ENCODE measurements around the gene TDRD9. TPM values are rescaled to one million over a fixed set of nuclear protein-coding genes. Genes with fewer than 3 reads are reported as not detected.
A peak's percentile ranks its signal among the peaks of the same experiment; 100 is the strongest.

The TDRD9 gene
- polyA plus RNA-seq, 4 donors = 0.27 to 0.89 (median 0.45) TPM

- H3K27me3 ChIP-seq (ENCODE audit: control insufficient read depth in 3 of 3, insufficient read depth in 3 of 3, low read length in 3 of 3) = no peaks in the 10 kb centered on the region
- no peak for FAIRE-seq
- H3K4me1 ChIP-seq (ENCODE audit: control insufficient read depth in 3 of 3, insufficient read depth in 2 of 3, low read depth in 1 of 3, low read length in 2 of 3) = peaks cover 2 to 15% (median 6%) of the 10 kb centered on the region in 3 donors
- no peaks in the 10 kb centered on the region for H3K36me3 ChIP-seq (ENCODE audit: control insufficient read depth in 3 of 3, insufficient read depth in 2 of 3, low read depth in 1 of 3, low read length in 3 of 3)
- H3K9me3 ChIP-seq (ENCODE audit: control insufficient read depth in 2 of 2, insufficient read depth in 1 of 2, low read depth in 1 of 2, low read length in 1 of 2) = peaks cover 0 to 3% of the 10 kb centered on the region in 2 donors
- no peak overlapping the region for H3K4me3 ChIP-seq (ENCODE audit: low read depth in 1 of 3, low read length in 3 of 3)
- no peak for DNase-seq
- WGBS, 3 donors = 75 to 81% (median 77%) methylated on average over 23 of the region's 23 CpGs
- H3K27ac ChIP-seq (ENCODE audit: low read depth in 1 of 3, low read length in 2 of 3) = no peak overlapping the region
Observed at GRCh38 chr14:104091927-104092771, 163.9 kb downstream of the TDRD9 start.

- 52 to 77% (median 60%) methylated on average over 11 of the region's 11 CpGs for WGBS, 3 donors
- H3K27ac ChIP-seq (ENCODE audit: low read depth in 1 of 3, low read length in 2 of 3) = no peak overlapping the region
- peaks cover 0 to 3% of the 10 kb centered on the region in 2 donors for H3K9me3 ChIP-seq (ENCODE audit: control insufficient read depth in 2 of 2, insufficient read depth in 1 of 2, low read depth in 1 of 2, low read length in 1 of 2)
- no peak for FAIRE-seq
- H3K36me3 ChIP-seq (ENCODE audit: control insufficient read depth in 3 of 3, insufficient read depth in 2 of 3, low read depth in 1 of 3, low read length in 3 of 3) = no peaks in the 10 kb centered on the region
- DNase-seq = no peak
- peaks cover 0 to 7% (median 2%) of the 10 kb centered on the region in 3 donors for H3K4me1 ChIP-seq (ENCODE audit: control insufficient read depth in 3 of 3, insufficient read depth in 2 of 3, low read depth in 1 of 3, low read length in 2 of 3)
- no peak overlapping the region for H3K4me3 ChIP-seq (ENCODE audit: low read depth in 1 of 3, low read length in 3 of 3)
- H3K27me3 ChIP-seq (ENCODE audit: control insufficient read depth in 3 of 3, insufficient read depth in 3 of 3, low read length in 3 of 3) = no peaks in the 10 kb centered on the region
Observed at GRCh38 chr14:104092931-104093365, 164.7 kb downstream of the TDRD9 start.

GRCh38 chr14:104093366-104094055, 165.3 kb downstream of the TDRD9 start:
- Histone ChIP-seq H3K27ac (ENCODE audit: low read depth in 1 of 3, low read length in 2 of 3) (no peak overlapping the region), H3K36me3 (ENCODE audit: control insufficient read depth in 3 of 3, insufficient read depth in 2 of 3, low read depth in 1 of 3, low read length in 3 of 3) (no peaks in the 10 kb centered on the region), H3K4me1 (ENCODE audit: control insufficient read depth in 3 of 3, insufficient read depth in 2 of 3, low read depth in 1 of 3, low read length in 2 of 3) (peaks cover 0 to 2% (median 0%) of the 10 kb centered on the region in 3 donors), H3K9me3 (ENCODE audit: control insufficient read depth in 2 of 2, insufficient read depth in 1 of 2, low read depth in 1 of 2, low read length in 1 of 2) (peaks cover 0 to 3% of the 10 kb centered on the region in 2 donors), H3K4me3 (ENCODE audit: low read depth in 1 of 3, low read length in 3 of 3) (no peak overlapping the region), H3K27me3 (ENCODE audit: control insufficient read depth in 3 of 3, insufficient read depth in 3 of 3, low read length in 3 of 3) (no peaks in the 10 kb centered on the region)
- FAIRE-seq (no peak), DNase-seq (no peak)
- WGBS, 3 donors = 46 to 69% (median 56%) methylated on average over 15 to 18 of the region's 18 CpGs

- Histone ChIP-seq H3K27me3 (ENCODE audit: control insufficient read depth in 3 of 3, insufficient read depth in 3 of 3, low read length in 3 of 3) (no peaks in the 10 kb centered on the region), H3K4me3 (ENCODE audit: low read depth in 1 of 3, low read length in 3 of 3) (no peak overlapping the region), H3K27ac (ENCODE audit: low read depth in 1 of 3, low read length in 2 of 3) (no peak overlapping the region), H3K9me3 (ENCODE audit: control insufficient read depth in 2 of 2, insufficient read depth in 1 of 2, low read depth in 1 of 2, low read length in 1 of 2) (peaks cover 0 to 3% of the 10 kb centered on the region in 2 donors), H3K36me3 (ENCODE audit: control insufficient read depth in 3 of 3, insufficient read depth in 2 of 3, low read depth in 1 of 3, low read length in 3 of 3) (no peaks in the 10 kb centered on the region), H3K4me1 (ENCODE audit: control insufficient read depth in 3 of 3, insufficient read depth in 2 of 3, low read depth in 1 of 3, low read length in 2 of 3) (peaks cover 0 to 2% (median 0%) of the 10 kb centered on the region in 3 donors)
- FAIRE-seq = no peak
- no peak for DNase-seq
- WGBS, 3 donors = 37 to 50% (median 43%) methylated on average over 18 to 20 of the region's 20 CpGs
Observed at GRCh38 chr14:104094056-104094708, 165.9 kb downstream of the TDRD9 start.

GRCh38 chr14:104094709-104095425, 166.6 kb downstream of the TDRD9 start:
- no peaks in the 10 kb centered on the region for H3K27me3 ChIP-seq (ENCODE audit: control insufficient read depth in 3 of 3, insufficient read depth in 3 of 3, low read length in 3 of 3)
- no peak for FAIRE-seq
- 47 to 48% (median 48%) methylated on average over 32 to 35 of the region's 35 CpGs for WGBS, 3 donors
- H3K36me3 ChIP-seq (ENCODE audit: control insufficient read depth in 3 of 3, insufficient read depth in 2 of 3, low read depth in 1 of 3, low read length in 3 of 3) = no peaks in the 10 kb centered on the region
- H3K27ac ChIP-seq (ENCODE audit: low read depth in 1 of 3, low read length in 2 of 3) = no peak overlapping the region
- H3K4me3 ChIP-seq (ENCODE audit: low read depth in 1 of 3, low read length in 3 of 3) = no peak overlapping the region
- peaks cover 0 to 2% (median 0%) of the 10 kb centered on the region in 3 donors for H3K4me1 ChIP-seq (ENCODE audit: control insufficient read depth in 3 of 3, insufficient read depth in 2 of 3, low read depth in 1 of 3, low read length in 2 of 3)
- H3K9me3 ChIP-seq (ENCODE audit: control insufficient read depth in 2 of 2, insufficient read depth in 1 of 2, low read depth in 1 of 2, low read length in 1 of 2) = peaks cover 0 to 3% of the 10 kb centered on the region in 2 donors
- peak; percentile 52 to 79 for DNase-seq

- FAIRE-seq (no peak), DNase-seq (no peak)
- H3K36me3 ChIP-seq (ENCODE audit: control insufficient read depth in 3 of 3, insufficient read depth in 2 of 3, low read depth in 1 of 3, low read length in 3 of 3) = no peaks in the 10 kb centered on the region
- H3K9me3 ChIP-seq (ENCODE audit: control insufficient read depth in 2 of 2, insufficient read depth in 1 of 2, low read depth in 1 of 2, low read length in 1 of 2) = no peaks in the 10 kb centered on the region
- 86 to 93% (median 87%) methylated on average over 29 to 31 of the region's 31 CpGs for WGBS, 3 donors
- no peak overlapping the region for H3K27ac ChIP-seq (ENCODE audit: low read depth in 1 of 3, low read length in 2 of 3)
- H3K4me1 ChIP-seq (ENCODE audit: control insufficient read depth in 3 of 3, insufficient read depth in 2 of 3, low read depth in 1 of 3, low read length in 2 of 3) = peaks cover 0 to 4% (median 0%) of the 10 kb centered on the region in 3 donors
- H3K4me3 ChIP-seq (ENCODE audit: low read depth in 1 of 3, low read length in 3 of 3) = no peak overlapping the region
- H3K27me3 ChIP-seq (ENCODE audit: control insufficient read depth in 3 of 3, insufficient read depth in 3 of 3, low read length in 3 of 3) = no peaks in the 10 kb centered on the region
Observed at GRCh38 chr14:104095426-104096310, 167.4 kb downstream of the TDRD9 start.

- no peaks in the 10 kb centered on the region for H3K9me3 ChIP-seq (ENCODE audit: control insufficient read depth in 2 of 2, insufficient read depth in 1 of 2, low read depth in 1 of 2, low read length in 1 of 2)
- H3K4me3 ChIP-seq (ENCODE audit: low read depth in 1 of 3, low read length in 3 of 3) = no peak overlapping the region
- DNase-seq (no peak), FAIRE-seq (no peak)
- 84 to 86% (median 85%) methylated on average over 14 of the region's 14 CpGs for WGBS, 3 donors
- no peak overlapping the region for H3K27ac ChIP-seq (ENCODE audit: low read depth in 1 of 3, low read length in 2 of 3)
- no peaks in the 10 kb centered on the region for H3K36me3 ChIP-seq (ENCODE audit: control insufficient read depth in 3 of 3, insufficient read depth in 2 of 3, low read depth in 1 of 3, low read length in 3 of 3)
- H3K27me3 ChIP-seq (ENCODE audit: control insufficient read depth in 3 of 3, insufficient read depth in 3 of 3, low read length in 3 of 3) = no peaks in the 10 kb centered on the region
- H3K4me1 ChIP-seq (ENCODE audit: control insufficient read depth in 3 of 3, insufficient read depth in 2 of 3, low read depth in 1 of 3, low read length in 2 of 3) = peaks cover 0 to 8% (median 0%) of the 10 kb centered on the region in 3 donors
Observed at GRCh38 chr14:104096318-104096717, 168.1 kb downstream of the TDRD9 start.
